ENCODE data around the gene FADS2. TPM values are rescaled to one million over a fixed set of nuclear protein-coding genes. Genes with fewer than 3 reads are reported as not detected.
A peak's percentile ranks its signal among the peaks of the same experiment; 100 is the strongest.

Gene FADS2
- total RNA-seq, 1 experiment from 2014 or later: 514 TPM

GRCh38 chr11:61872935-61873565 is 45.0 kb downstream of the FADS2 start:
- BruUV-seq (replicated peaks): no TSS peak

GRCh38 chr11:61873588-61874376 is 45.7 kb downstream of the FADS2 start:
- CTCF ChIA-PET: interaction anchor here (1.0 to 2.1 kb wide), 2 partner anchors 208 to 234 kb away, joined by 4 to 8 read pairs; no protein-coding TSS in a partner anchor
- no peaks in the 10 kb centered on the region for H4K20me1 ChIP-seq (ENCODE audit: insufficient read depth)
- no peaks in the 10 kb centered on the region for H3K27me3 ChIP-seq (ENCODE audit: insufficient read depth, low read depth)
- no peak overlapping the region for H3K4me3 ChIP-seq
- POLR2A ChIA-PET (ENCODE audit: unreplicated experiment): no interaction called here
- 0 out of 2 replicates have a peak, but pooled peaks cover 3% of the 10 kb centered on the region for H3K4me1 ChIP-seq (replicated peaks; ENCODE audit: insufficient read depth)
- no peaks in the 10 kb centered on the region for H3F3A ChIP-seq (ENCODE audit: insufficient read depth, low read depth)
- TF ChIP-seq EZH2 (IDR thresholded peaks at IDR 0.05; ENCODE audit: low read depth): no peak
- TF ChIP-seq CTCF (conservative IDR thresholded peaks at IDR 0.05): no peak
- no peaks in the 10 kb centered on the region for H3K9me3 ChIP-seq (ENCODE audit: insufficient read depth, low read depth)
- no peak overlapping the region for H3K27ac ChIP-seq
- intact Hi-C loops (cut with micrococcal nuclease; ENCODE audit: unreplicated experiment): loop anchor here (5.0 kb wide), 1 partner anchor 504 kb away; no protein-coding TSS in a partner anchor
- no peak overlapping the region for H2AFZ ChIP-seq
- no peaks in the 10 kb centered on the region for H3K36me3 ChIP-seq (ENCODE audit: low read depth)
- DNase-seq: no peak
- no peaks in the 10 kb centered on the region for H3K79me2 ChIP-seq (ENCODE audit: low read depth)
- no TSS peak for BruUV-seq (replicated peaks)
- no peaks in the 10 kb centered on the region for H3K9me2 ChIP-seq (ENCODE audit: insufficient read depth)
- H3K4me2 ChIP-seq: no peak overlapping the region

More at GRCh38 chr11:61872935-61873565, 45.0 kb downstream of the FADS2 start:
- TF ChIP-seq CTCF (conservative IDR thresholded peaks at IDR 0.05) (no peak), EZH2 (IDR thresholded peaks at IDR 0.05; ENCODE audit: low read depth) (no peak)
- no peak for DNase-seq
- no peaks in the 10 kb centered on the region for H3F3A ChIP-seq (ENCODE audit: insufficient read depth, low read depth)
- H3K27me3 ChIP-seq (ENCODE audit: insufficient read depth, low read depth): no peaks in the 10 kb centered on the region
- H3K9me2 ChIP-seq (ENCODE audit: insufficient read depth): no peaks in the 10 kb centered on the region
- H3K9me3 ChIP-seq (ENCODE audit: insufficient read depth, low read depth): no peaks in the 10 kb centered on the region
- no peaks in the 10 kb centered on the region for H3K79me2 ChIP-seq (ENCODE audit: low read depth)
- H3K36me3 ChIP-seq (ENCODE audit: low read depth): no peaks in the 10 kb centered on the region
- intact Hi-C loops (cut with micrococcal nuclease; ENCODE audit: unreplicated experiment): loop anchor here (5.0 kb wide), 1 partner anchor 504 kb away; no protein-coding TSS in a partner anchor
- H4K20me1 ChIP-seq (ENCODE audit: insufficient read depth): no peaks in the 10 kb centered on the region
- H2AFZ ChIP-seq: no peak overlapping the region
- no peak overlapping the region for H3K4me2 ChIP-seq
- H3K4me3 ChIP-seq: no peak overlapping the region
- H3K4me1 ChIP-seq (replicated peaks; ENCODE audit: insufficient read depth): 0 out of 2 replicates have a peak, but pooled peaks cover 3% of the 10 kb centered on the region
- CTCF ChIA-PET: interaction anchor here (2.1 kb wide), 1 partner anchor 235 kb away, joined by 8 read pairs; no protein-coding TSS in a partner anchor
- H3K27ac ChIP-seq: no peak overlapping the region
- POLR2A ChIA-PET (ENCODE audit: unreplicated experiment): no interaction called here

GRCh38 chr11:61874377-61874809 is 46.3 kb downstream of the FADS2 start:
- H3K9me2 ChIP-seq (ENCODE audit: insufficient read depth): no peaks in the 10 kb centered on the region
- H3K4me2 ChIP-seq: no peak overlapping the region
- POLR2A ChIA-PET (ENCODE audit: unreplicated experiment): interaction anchor here (0.6 to 0.7 kb wide), 2 partner anchors 44 to 432 kb away, joined by 3 to 5 read pairs; no protein-coding TSS in a partner anchor
- DNase-seq: peak in 1 of 2 experiments; percentile 58
- no peaks in the 10 kb centered on the region for H3K9me3 ChIP-seq (ENCODE audit: insufficient read depth, low read depth)
- no peaks in the 10 kb centered on the region for H3K27me3 ChIP-seq (ENCODE audit: insufficient read depth, low read depth)
- H2AFZ ChIP-seq: no peak overlapping the region
- TF ChIP-seq CTCF (conservative IDR thresholded peaks at IDR 0.05) (no peak), EZH2 (IDR thresholded peaks at IDR 0.05; ENCODE audit: low read depth) (no peak)
- no peaks in the 10 kb centered on the region for H3F3A ChIP-seq (ENCODE audit: insufficient read depth, low read depth)
- CTCF ChIA-PET: interaction anchor here (1.0 to 2.1 kb wide), 2 partner anchors 208 to 234 kb away, joined by 4 to 8 read pairs; no protein-coding TSS in a partner anchor
- no peaks in the 10 kb centered on the region for H4K20me1 ChIP-seq (ENCODE audit: insufficient read depth)
- intact Hi-C loops (cut with micrococcal nuclease; ENCODE audit: unreplicated experiment): loop anchor here (5.0 kb wide), 1 partner anchor 503 kb away; no protein-coding TSS in a partner anchor
- H3K4me1 ChIP-seq (replicated peaks; ENCODE audit: insufficient read depth): 0 out of 2 replicates have a peak, but pooled peaks cover 3% of the 10 kb centered on the region
- no peak overlapping the region for H3K4me3 ChIP-seq
- no peaks in the 10 kb centered on the region for H3K79me2 ChIP-seq (ENCODE audit: low read depth)
- no TSS peak for BruUV-seq (replicated peaks)
- no peak overlapping the region for H3K27ac ChIP-seq
- no peaks in the 10 kb centered on the region for H3K36me3 ChIP-seq (ENCODE audit: low read depth)
